HEK293 (cell line): ENCODE data around the gene CRIP1.

Source experiments
- ZBTB1 ChIP-seq: fragments of 450-650 bp; formaldehyde crosslinking; IDR thresholded peaks from 2 replicates; pipeline ENCODE4 v1.5.1; 2016; ENCODE audit warnings: missing biosample characterization, missing genetic modification characterization
- ZNF175 ChIP-seq: fragments of 450-650 bp; formaldehyde crosslinking; IDR thresholded peaks from 2 replicates; pipeline ENCODE4 v1.5.1; 2016; ENCODE audit warnings: missing biosample characterization, missing genetic modification characterization
- ZNF19 ChIP-seq: fragments of 450-650 bp; formaldehyde crosslinking; IDR thresholded peaks from 2 replicates; pipeline ENCODE4; 2016; ENCODE audit warnings: missing biosample characterization, missing genetic modification characterization, low read depth
- ZNF274 ChIP-seq, 2 experiments: fragments of 200-500 bp in 1 of 2; fragments of 450-650 bp in 1 of 2; sonication (Bioruptor generic) in 1 of 2; formaldehyde crosslinking in 1 of 2; IDR thresholded peaks; 2 replicates each; pipeline versions ENCODE4 v1.5.1 to v1.6.1; 2014 to 2016; ENCODE audit warnings: borderline replicate concordance in 1 of 2, inconsistent platforms in 1 of 2, low read length in 1 of 2, missing biosample characterization in 1 of 2, missing genetic modification characterization in 1 of 2
- ZNF48 ChIP-seq: fragments of 450-650 bp; formaldehyde crosslinking; IDR thresholded peaks from 2 replicates; pipeline ENCODE4 v1.5.1; 2016; ENCODE audit warnings: missing biosample characterization, missing genetic modification characterization
- ZSCAN23 ChIP-seq: fragments of 450-650 bp; formaldehyde crosslinking; IDR thresholded peaks from 2 replicates; pipeline ENCODE4 v1.5.1; 2016; ENCODE audit warnings: missing biosample characterization, missing genetic modification characterization

DNA sequence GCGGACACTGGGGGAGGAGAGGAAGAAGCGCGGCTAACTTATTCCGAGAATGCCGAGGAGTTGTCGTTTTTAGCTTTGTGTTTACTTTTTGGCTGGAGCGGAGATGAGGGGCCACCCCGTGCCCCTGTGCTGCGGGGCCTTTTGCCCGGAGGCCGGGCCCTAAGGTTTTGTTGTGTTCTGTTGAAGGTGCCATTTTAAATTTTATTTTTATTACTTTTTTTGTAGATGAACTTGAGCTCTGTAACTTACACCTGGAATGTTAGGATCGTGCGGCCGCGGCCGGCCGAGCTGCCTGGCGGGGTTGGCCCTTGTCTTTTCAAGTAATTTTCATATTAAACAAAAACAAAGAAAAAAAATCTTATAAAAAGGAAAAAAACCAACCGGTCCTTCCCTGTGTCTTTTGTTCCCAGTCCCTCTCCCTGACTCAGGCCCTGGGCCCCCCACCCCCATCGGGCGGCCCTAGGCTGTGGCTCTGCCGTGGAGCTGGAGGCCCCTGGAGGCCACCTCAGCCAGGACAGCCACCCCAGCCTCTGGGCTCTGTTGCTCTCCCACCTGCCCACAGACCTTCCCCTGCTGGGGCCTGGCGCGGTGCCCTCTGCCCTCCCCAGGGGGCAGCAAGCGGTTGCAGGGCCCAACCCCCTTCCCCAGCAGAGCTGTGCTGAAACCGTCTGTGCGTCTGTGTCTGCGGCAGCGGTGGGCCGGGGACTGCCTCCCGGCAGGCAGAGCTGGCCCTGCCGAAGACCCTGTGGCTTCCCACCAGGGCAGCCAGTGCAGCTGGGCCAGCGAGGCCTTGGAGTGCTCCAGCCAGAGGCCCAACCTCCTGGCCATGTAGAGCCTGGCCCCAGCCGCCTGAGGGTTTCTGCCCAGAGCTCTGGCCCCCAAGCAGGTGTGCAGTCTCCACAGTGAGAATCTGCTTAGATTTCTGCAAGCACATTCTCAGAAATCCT, 16.1 kb upstream of the CRIP1 start:
- TF ChIP-seq ZSCAN23 (tag by site-specific recombination), result no peak
- TF ChIP-seq ZBTB1, result no peak
- TF ChIP-seq ZNF19, result no peak
- no peak for TF ChIP-seq ZNF48 (tag by site-specific recombination)
- TF ChIP-seq ZNF274 (IDR thresholded peaks at IDR 0.05; ENCODE audit: low read length), result no peak
- no peak for TF ChIP-seq ZNF274 (tag by site-specific recombination; IDR thresholded peaks at IDR 0.05; ENCODE audit: borderline replicate concordance)
- TF ChIP-seq ZNF175 (tag by site-specific recombination), result no peak
